Mammary epithelial cell (primary cell): ENCODE measurements around the gene NOVA2.

ENCODE experiments used
- CTCF ChIP-seq, 2 donors: IDR thresholded peaks in 1 of 2; conservative IDR thresholded peaks in 1 of 2; 2 replicates each; pipeline ENCODE4 v1.5.1; 2011 to 2012; ENCODE audit warnings: inconsistent platforms in 2 of 2, low read length in 2 of 2, mild to moderate bottlenecking in 2 of 2, control low read depth in 1 of 2, low read depth in 1 of 2; ENCODE audit not compliant: insufficient read depth in 1 of 2; ENCODE audit errors: extremely low read depth in 1 of 2
- EZH2 ChIP-seq: IDR thresholded peaks from 2 replicates; pipeline ENCODE4 v1.6.1; 2012; ENCODE audit warnings: low read length, inconsistent platforms, borderline replicate concordance

DNA sequence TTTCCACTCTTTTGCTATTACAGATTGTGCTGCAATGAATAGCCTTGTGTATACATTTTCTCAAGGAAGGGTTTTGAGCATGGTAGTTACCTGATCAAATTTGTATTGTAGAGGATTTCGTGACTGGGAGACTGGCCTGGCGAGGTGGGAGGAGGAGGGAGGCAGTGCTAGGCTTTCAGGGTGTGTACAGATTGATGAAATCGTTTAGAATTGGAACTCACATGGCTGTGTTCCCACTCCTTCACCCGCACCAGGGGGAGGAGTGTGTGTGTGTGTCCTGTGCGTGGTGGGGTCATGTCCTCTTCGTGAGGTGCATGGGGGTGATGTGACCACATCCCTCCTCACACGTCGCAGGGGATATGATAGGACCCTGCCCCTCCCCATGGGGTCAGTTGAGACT lies 40.9 kb upstream of the NOVA2 start:
- TF ChIP-seq CTCF (conservative IDR thresholded peaks at IDR 0.05 in 1 of 2, IDR thresholded peaks at IDR 0.05 in 1 of 2; ENCODE audit: extremely low read depth in 1 of 2, insufficient read depth in 1 of 2, low read depth in 1 of 2, low read length in 2 of 2), result no peak
- TF ChIP-seq EZH2, result no peak
